T-helper 2 cell (primary cell): ENCODE results near the gene CDX2.

Experiments
- DNase-seq, 5 experiments: peaks; one replicate each; pipeline versions ENCODE4 v3.0.0 to v3.0.0-alpha.2; 2012 to 2022

The CDX2 gene

DNA sequence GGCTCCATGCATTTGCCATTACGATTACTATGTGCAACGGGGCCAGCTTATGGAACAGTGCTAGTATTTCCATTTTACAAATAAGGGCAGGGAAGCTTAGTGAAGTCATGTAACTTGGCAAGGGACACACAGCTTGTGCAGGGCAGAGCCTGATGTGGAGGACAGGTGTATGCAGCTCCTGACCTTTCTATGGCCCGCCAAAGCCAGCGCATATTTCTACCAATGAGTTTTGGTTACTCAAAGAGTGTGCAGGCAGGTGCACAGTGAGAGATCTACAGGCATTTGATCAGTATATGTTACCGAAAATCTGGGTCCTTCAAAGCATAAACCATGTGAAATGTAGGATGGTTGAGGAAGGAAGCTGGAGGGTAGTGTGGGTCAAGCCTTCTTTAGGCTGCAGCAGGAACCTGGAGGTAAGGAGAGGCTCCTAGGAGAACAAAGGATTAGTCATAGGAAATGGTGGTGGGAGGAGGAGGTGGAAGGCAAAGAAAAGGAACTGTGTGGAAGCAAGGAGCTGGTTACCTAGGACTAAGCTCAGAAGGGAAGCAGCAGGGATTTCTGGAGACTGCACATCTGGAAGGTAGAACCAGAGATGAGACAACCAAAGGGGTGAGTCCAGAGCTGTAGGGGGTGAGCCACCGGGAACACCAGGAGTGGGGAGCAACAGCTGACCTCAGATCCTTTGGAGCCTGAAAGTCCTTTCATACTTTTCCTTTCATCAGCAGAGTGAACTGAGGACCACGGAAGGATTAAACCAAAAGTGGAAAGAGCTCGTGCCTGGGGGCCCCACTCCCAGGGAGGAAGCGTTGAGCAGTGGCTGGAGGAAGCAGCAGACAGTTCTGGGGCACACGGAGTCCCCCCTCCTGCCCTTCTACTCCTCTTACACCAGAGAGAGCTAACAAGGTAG is 53.6 kb downstream of the CDX2 start:
- no peak for DNase-seq

DNA sequence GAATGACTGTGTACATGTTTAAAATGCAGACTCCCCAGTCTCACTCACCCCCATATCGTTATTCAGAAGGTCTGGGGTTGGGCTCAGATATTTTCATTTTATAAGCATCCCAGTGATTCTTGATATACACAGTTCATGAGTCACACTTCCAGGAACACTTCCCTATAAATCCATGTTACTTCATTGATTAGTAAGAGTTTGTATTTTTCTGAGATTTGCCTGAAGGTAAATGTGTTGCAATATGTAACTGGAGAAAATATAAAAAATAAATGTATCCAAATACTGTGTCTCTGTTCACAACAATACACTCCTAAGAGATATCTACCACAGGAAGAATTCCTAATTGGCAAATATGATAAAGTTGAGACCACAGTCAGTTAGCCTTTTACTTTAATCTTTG is 56.0 kb downstream of the CDX2 start:
- DNase-seq = no peak

GRCh38 chr13:27911521-27911920 is 57.6 kb downstream of the CDX2 start:
- no peak for DNase-seq
